Right cardiac atrium (tissue), 5 donors: ENCODE results near the gene SPATA25. TPM values are rescaled to one million over a fixed set of nuclear protein-coding genes. Genes with fewer than 3 reads are reported as not detected.
"Not testable (repeated sequence)": the region's sequence is repeated elsewhere in the genome, so short reads cannot be mapped to it uniquely, and the experiment has no call there.

Source experiments
- ATAC-seq, 2 donors: fragments of 200-7000 bp; cut with Tn5 transposase; one replicate each; pipeline versions ENCODE4 v1.8.0 to v1.9.1; 2020; ENCODE audit warnings: moderate library complexity in 2 of 2, mild to moderate bottlenecking in 1 of 2
- DNase-seq, 3 donors: peaks; one replicate each; pipeline ENCODE4 v3.0.0-alpha.2; 2020
- H3K27ac ChIP-seq: one replicate; pipeline ENCODE4 v1.5.1; 2013; ENCODE audit warnings: mild to moderate bottlenecking, low read length, control low read depth, moderate library complexity
- H3K27me3 ChIP-seq: one replicate; pipeline ENCODE4 v1.6.1; 2013; ENCODE audit not compliant: control insufficient read depth, insufficient read depth
- H3K4me1 ChIP-seq: one replicate; pipeline ENCODE4 v1.6.1; 2013; ENCODE audit warnings: low read length; ENCODE audit not compliant: control insufficient read depth, insufficient read depth
- H3K4me3 ChIP-seq: one replicate; pipeline ENCODE4 v1.5.1; 2013; ENCODE audit warnings: low read length, control low read depth
- H3K9me3 ChIP-seq: one replicate; pipeline ENCODE4 v1.6.1; 2013; ENCODE audit warnings: low read length; ENCODE audit not compliant: control insufficient read depth
- WGBS: extraction: QIAGEN DNeasy Blood & Tissue Kit; methylation state at CpG from one replicate; pipeline ENCODE4 v1.1.7; 2013; 5-methylcytosine and 5-hydroxymethylcytosine counted together
- intact Hi-C, 4 donors: fragments of 100-400 bp; cut with DNase I; formaldehyde crosslinking; loops; one replicate each; pipeline versions ENCODE4 v1.11.0 to v1.14.0; 2022 to 2023
- polyA plus RNA-seq: library from polyadenylated mRNA; stranded (reverse); fragments of 200-250 nt; gene quantifications from one replicate; pipeline ENCODE4 v1.2.3, GENCODE V29; 2013
- total RNA-seq, 4 donors: library from RNA; stranded (reverse); fragmentation: NEBNext Ultra II Directional; extraction: Animal tissue kit (Norgen Biotek cat#: 25700); gene quantifications; one replicate each; pipeline ENCODE4 v1.2.1, GENCODE V29; 2021
- donor health status: healthy with polysubstance abuse.
- donor health status: DM: no; HTN: yes; CAD: no.
- donor health status: DM: no; HTN: no; CAD: no.
- donor health status: DM: no; HTN: yes; CAD: no; lungs with severe emphysema.
- donor health status: DM: yes; HTN: yes; CAD: no.

The SPATA25 gene
- total and polyA plus RNA-seq, 5 donors: 1.7 to 2.6 (median 1.9) TPM

- ATAC-seq, H3K9me3 ChIP-seq, intact Hi-C loops, H3K27me3 ChIP-seq, H3K4me1 ChIP-seq, H3K27ac ChIP-seq, H3K4me3 ChIP-seq: not testable (repeated sequence)
- 91% methylated on average over 10 of the region's 10 CpGs for WGBS
- DNase-seq: peak in 1 of 3 donors; percentile 18
These were observed 13.3 kb downstream of the SPATA25 start for GRCh38 chr20:45874104-45874481.

DNA sequence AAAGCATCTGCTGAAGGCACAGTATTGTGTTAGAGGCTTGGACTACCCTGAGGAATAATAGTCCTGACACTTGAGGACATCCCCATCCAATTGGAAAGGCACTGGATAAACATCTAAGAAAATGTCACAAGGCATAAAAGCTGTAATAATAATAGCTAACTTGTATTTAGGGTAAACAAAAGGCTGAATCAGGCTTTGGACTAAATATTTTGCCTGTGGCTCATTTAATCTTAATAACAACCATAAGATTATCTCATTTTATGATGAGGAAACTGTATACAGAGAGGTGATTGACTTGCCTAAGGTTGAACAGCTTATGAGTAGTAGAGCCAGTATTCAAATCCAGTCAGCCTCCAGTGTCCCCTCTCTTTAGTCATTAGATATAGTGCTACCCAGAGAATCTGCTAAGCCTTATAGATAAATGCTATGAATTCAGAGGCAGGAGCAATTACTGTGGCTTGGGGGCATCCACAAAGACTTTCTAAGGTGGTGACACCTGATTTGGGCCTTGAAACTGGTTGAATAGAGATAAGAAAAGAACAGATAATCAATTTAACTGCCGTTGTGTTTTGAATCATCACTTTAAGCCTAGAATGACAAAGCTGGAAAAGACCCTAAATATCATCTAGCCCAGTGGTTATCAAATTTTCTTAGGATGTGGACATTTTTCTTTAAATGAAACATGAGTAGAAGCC is 13.9 kb downstream of the SPATA25 start:
- Histone ChIP-seq H3K27ac (no peak overlapping the region), H3K4me3 (no peak overlapping the region), H3K9me3 (no peaks in the 10 kb centered on the region), H3K4me1 (no peaks in the 10 kb centered on the region), H3K27me3 (no peaks in the 10 kb centered on the region)
- ATAC-seq: no peak
- no peak for DNase-seq
- WGBS: 26% methylated on average over 1 of the region's 1 CpG
- intact Hi-C loops: no loop called here

GRCh38 chr20:45872626-45873025 is 14.8 kb downstream of the SPATA25 start:
- no peak for ATAC-seq
- Histone ChIP-seq H3K9me3 (no peaks in the 10 kb centered on the region), H3K27me3 (no peaks in the 10 kb centered on the region), H3K4me3 (no peak overlapping the region), H3K4me1 (no peaks in the 10 kb centered on the region), H3K27ac (no peak overlapping the region)
- intact Hi-C loops: no loop called here
- no peak for DNase-seq
- 89% methylated on average over 4 of the region's 4 CpGs for WGBS

DNA sequence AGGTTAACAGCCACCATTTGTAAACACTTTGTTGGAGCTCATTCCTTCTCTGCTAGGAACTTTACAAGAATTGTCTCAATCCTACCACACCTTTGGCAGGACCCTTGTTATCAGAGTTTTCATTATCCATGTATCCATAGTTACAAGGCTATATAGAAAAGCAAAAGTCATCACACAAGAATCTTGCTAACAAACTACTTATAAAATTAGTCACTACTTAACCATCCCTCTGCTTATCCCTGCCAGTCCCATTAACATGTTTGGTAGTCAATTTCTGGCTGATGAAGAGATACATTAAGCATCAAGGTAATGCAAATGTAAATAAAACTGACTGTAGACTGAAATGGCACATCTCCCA is 19.6 kb downstream of the SPATA25 start:
- Histone ChIP-seq H3K4me3 (no peak overlapping the region), H3K27ac (no peak overlapping the region), H3K27me3 (no peaks in the 10 kb centered on the region), H3K9me3 (no peaks in the 10 kb centered on the region), H3K4me1 (no peaks in the 10 kb centered on the region)
- intact Hi-C loops: no loop called here
- ATAC-seq (no peak), DNase-seq (no peak)

DNA sequence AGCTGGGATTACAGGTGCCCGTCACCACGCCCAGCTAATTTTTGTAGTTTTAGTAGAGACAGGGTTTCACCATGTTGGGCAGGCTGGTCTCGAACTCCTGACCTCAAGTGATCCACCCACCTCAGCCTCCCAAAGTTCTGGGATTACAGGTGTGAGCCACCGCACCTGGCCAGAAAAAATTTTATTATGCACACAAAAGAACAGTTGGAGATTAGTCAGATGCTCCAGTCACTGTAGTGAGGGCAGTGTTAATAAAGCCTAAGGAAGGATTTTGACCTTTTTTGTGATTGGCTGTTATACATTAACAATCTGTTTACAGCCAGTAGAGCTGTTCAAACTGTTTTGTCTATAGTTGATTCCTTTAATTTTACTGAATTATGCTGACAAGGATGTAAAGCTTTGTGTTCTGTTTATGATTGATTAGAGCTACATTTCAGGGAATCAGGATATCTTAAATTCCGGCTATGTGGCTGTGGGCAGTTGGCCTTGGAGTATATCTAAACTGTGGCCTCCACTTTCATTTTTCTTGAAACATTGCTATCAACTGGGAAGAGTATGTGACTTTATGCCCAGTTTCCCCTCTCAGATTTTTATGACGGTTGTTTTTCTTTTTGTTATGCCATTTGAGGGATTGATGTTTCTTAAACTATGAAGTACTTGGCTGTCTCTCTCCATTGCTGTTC is 20.1 kb downstream of the SPATA25 start:
- no peak overlapping the region for H3K27ac ChIP-seq
- DNase-seq (no peak), ATAC-seq (no peak)
- H3K4me3 ChIP-seq: no peak overlapping the region
- H3K4me1 ChIP-seq: no peaks in the 10 kb centered on the region
- no peaks in the 10 kb centered on the region for H3K9me3 ChIP-seq
- intact Hi-C loops: no loop called here
- no peaks in the 10 kb centered on the region for H3K27me3 ChIP-seq
- WGBS: 91% methylated on average over 6 of the region's 6 CpGs

GRCh38 chr20:45866454-45866853 is 21.0 kb downstream of the SPATA25 start:
- no peak for ATAC-seq
- no peak overlapping the region for H3K27ac ChIP-seq
- no peak for DNase-seq
- H3K4me3 ChIP-seq: no peak overlapping the region
- H3K9me3 ChIP-seq: no peaks in the 10 kb centered on the region
- intact Hi-C loops: no loop called here
- WGBS: 92% methylated on average over 5 of the region's 5 CpGs
- H3K27me3 ChIP-seq: no peaks in the 10 kb centered on the region
- H3K4me1 ChIP-seq: no peaks in the 10 kb centered on the region

DNA sequence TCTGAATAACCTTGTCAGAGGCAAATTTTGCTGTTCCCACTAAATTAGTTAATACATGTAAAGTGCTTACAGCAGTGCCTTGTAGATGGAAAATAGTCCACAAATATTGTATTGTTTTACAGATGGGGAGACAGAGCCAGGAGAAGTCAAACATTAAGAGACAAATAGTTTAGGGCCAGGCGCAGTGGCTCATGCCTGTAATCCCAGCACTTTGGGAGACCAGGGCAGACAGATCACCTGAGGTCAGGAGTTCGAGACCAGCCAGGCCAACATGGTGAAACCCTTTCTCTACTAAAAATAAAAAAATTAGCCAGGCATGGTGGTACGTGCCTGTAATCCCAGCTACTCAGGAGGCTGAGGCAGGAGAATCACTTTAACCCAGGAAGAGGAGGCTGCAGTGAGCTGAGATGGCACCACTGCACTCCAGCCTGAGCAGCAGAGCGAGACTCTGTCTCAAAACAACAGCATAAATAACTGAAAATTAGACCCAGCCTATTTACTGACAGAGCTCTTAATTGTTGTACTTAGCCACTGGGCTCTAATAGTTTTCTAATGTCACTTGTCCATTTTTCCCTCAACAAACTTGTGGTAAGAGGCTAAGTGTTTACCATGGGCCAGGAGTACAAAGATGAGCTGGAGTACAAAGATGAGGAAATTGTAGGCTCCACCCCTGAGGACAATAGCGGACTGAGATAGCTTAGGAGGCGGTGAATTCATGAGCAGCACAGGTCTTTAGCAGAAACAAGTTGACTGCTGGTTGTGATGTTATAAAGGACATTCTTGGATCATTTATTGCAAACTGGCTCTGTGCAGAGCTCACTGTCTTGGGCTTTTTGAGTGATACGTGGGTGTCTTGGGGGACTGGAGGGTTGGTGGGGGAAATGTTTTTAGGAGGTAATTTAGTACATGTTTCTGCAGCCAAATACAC is 23.6 kb downstream of the SPATA25 start:
- no peaks in the 10 kb centered on the region for H3K4me1 ChIP-seq
- H3K9me3 ChIP-seq: no peaks in the 10 kb centered on the region
- intact Hi-C loops: no loop called here
- H3K4me3 ChIP-seq: no peak overlapping the region
- DNase-seq: no peak
- H3K27me3 ChIP-seq: no peaks in the 10 kb centered on the region
- no peak overlapping the region for H3K27ac ChIP-seq
- no peak for ATAC-seq
- 90% methylated on average over 7 of the region's 7 CpGs for WGBS

- H3K27me3 ChIP-seq: no peaks in the 10 kb centered on the region
- H3K4me3 ChIP-seq: no peak overlapping the region
- no peak overlapping the region for H3K27ac ChIP-seq
- peaks cover 6% of the 10 kb centered on the region for H3K4me1 ChIP-seq
- WGBS: 93% methylated on average over 7 of the region's 7 CpGs
- no peaks in the 10 kb centered on the region for H3K9me3 ChIP-seq
- no peak for DNase-seq
- intact Hi-C loops: no loop called here
- ATAC-seq: no peak
These were observed 26.0 kb downstream of the SPATA25 start for GRCh38 chr20:45861221-45862075.

DNA sequence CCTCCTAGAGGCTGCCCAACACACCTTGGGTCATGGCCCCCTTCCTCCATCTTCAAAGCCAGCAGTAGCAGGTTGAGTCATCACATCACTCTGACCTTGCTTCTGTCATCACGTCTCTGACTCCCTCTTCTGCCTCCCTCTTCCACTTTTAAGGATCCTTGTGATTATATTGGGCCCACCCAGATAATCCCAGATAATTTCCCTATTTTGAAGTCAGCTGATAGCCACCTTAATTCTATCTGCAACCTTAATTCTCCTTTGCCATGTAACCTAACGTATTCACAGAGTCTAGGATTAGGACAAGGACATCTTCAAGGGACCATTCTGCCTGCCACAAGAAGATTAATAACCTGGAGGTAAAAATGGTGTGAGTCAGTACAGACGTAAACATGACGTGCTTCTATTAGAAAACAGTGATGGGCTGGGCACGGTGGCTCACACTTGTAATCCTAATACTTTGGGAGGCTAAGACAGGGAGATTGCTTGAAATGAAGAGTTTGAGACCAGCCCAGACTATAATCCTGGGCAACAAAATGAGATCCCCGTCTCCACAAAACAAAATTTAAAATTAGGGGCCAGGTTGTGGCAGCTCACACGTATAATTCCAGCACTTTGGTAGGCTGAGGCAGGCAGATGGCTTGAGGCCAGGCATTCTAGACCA is 26.7 kb downstream of the SPATA25 start:
- intact Hi-C loops: no loop called here
- peaks cover 9% of the 10 kb centered on the region for H3K4me1 ChIP-seq
- no peak overlapping the region for H3K27ac ChIP-seq
- H3K27me3 ChIP-seq: no peaks in the 10 kb centered on the region
- no peak overlapping the region for H3K4me3 ChIP-seq
- H3K9me3 ChIP-seq: no peaks in the 10 kb centered on the region
- DNase-seq (no peak), ATAC-seq (no peak)
- WGBS: 76% methylated on average over 7 of the region's 7 CpGs

GRCh38 chr20:45859916-45860315 is 27.5 kb downstream of the SPATA25 start:
- ATAC-seq (no peak), DNase-seq (no peak)
- Histone ChIP-seq H3K27me3 (no peaks in the 10 kb centered on the region), H3K4me3 (no peak overlapping the region), H3K27ac (no peak overlapping the region), H3K9me3 (no peaks in the 10 kb centered on the region), H3K4me1 (peaks cover 11% of the 10 kb centered on the region)
- 95% methylated on average over 5 of the region's 5 CpGs for WGBS
- intact Hi-C loops: no loop called here
